ENCODE results near the gene DACH2.

DNA sequence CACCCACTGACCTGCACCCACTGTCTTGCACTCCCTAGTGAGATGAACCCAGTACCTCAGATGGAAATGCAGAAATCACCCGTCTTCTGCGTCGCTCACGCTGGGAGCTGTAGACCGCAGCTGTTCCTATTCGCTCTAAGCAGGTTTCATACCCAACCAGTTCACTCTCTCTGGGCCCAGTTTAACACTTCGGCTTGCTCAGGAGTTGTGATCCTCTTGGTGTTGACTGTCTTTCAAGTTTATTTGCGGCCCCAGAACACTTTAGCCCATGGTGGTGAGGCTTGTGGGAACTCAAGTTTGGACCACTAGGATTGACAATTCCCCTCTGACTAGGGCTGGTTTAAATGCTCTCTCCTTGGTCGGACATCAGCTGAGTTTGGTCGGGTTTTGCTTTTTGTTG is 147.0 kb downstream of the DACH2 start:
- TF ChIP-seq POLR2A (IDR thresholded peaks at IDR 0.05; ENCODE audit: extremely low read depth, insufficient read length): no peak
- TF ChIP-seq CTCF (IDR thresholded peaks at IDR 0.05; ENCODE audit: low read depth, low read length): no peak
- TF ChIP-seq, protein P1, sequence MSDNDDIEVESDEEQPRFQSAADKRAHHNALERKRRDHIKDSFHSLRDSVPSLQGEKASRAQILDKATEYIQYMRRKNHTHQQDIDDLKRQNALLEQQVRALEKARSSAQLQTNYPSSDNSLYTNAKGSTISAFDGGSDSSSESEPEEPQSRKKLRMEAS (IDR thresholded peaks at IDR 0.05; ENCODE audit: low read depth, low read length): no peak
